Measurements from ENCODE around the gene L3HYPDH. TPM values are rescaled to one million over a fixed set of nuclear protein-coding genes. Genes with fewer than 3 reads are reported as not detected.

The L3HYPDH gene
- total and polyA plus RNA-seq, 2 donors (not counting 3 experiments of a cell fraction or from before 2014, with no cell fraction given), result 26.2 to 30.2 TPM

DNA sequence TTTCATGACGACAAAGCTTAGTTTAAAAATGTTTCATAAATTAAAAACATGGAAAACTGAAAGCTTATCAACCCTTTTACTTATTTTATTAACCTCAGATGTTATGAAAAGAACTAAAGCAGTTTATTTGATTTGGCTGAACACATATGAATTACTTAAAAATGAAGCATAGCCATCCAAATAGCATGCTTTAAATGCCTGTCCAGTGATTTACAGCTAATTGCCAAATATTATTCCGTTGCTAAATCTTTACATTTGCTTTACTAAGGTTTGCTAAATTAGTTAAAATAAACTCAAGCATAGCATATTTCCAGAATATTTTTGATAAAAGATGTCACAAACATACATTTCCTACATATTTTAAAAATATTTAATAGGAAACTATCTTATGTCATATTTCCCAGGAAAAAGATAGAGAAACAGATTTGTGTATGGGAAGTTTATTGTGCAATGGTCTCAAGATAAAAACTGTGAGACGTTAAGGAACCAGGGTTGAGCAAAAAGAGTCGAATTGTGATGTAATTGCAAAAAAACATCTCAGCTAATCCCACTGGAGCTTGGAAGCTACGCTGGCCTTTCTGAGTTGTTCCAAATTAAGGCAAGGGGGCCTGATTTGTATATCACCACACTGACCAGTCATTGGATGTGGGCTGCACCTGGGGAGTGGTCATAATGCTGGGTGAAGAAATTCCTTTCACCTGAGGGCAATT lies 44.8 kb downstream of the L3HYPDH start:
- intact Hi-C loops (cut with micrococcal nuclease), result loop anchor here (2.0 kb wide), 3 partner anchors 77 to 165 kb away; no protein-coding TSS in a partner anchor
- Histone ChIP-seq H3K4me3 (replicated peaks in 1 of 3; ENCODE audit: insufficient read depth in 1 of 3, low read depth in 1 of 3, low read length in 3 of 3) (no peak overlapping the region), H4K20me1 (replicated peaks; ENCODE audit: control insufficient read depth, extremely low read depth, insufficient read depth, low read length) (no peaks in the 10 kb centered on the region), H3K27me3 (ENCODE audit: control insufficient read depth in 2 of 2, insufficient read depth in 2 of 2, low read length in 2 of 2) (no peaks in the 10 kb centered on the region), H3K9ac (replicated peaks; ENCODE audit: extremely low read depth, insufficient read depth, low read length) (no peak overlapping the region), H3K9me1 (replicated peaks; ENCODE audit: control insufficient read depth, extremely low read depth, insufficient read depth, low read length) (no peaks in the 10 kb centered on the region), H3K79me2 (ENCODE audit: control insufficient read depth, insufficient read depth, low read length) (no peaks in the 10 kb centered on the region), H3K4me1 (ENCODE audit: control insufficient read depth, extremely low read depth, insufficient read depth, low read length) (peaks cover 29% of the 10 kb centered on the region), H3K27ac (ENCODE audit: insufficient read depth, low read depth, low read length) (peak overlapping the region; percentile 70), H3K4me2 (ENCODE audit: insufficient read depth, low read length) (no peak overlapping the region), H3K9me3 (replicated peaks; ENCODE audit: control insufficient read depth, insufficient read depth, low read length) (no peaks in the 10 kb centered on the region), H2AFZ (ENCODE audit: low read depth, low read length) (no peak overlapping the region), H3K36me3 (ENCODE audit: control insufficient read depth in 2 of 2, extremely low read depth in 1 of 2, insufficient read depth in 2 of 2, low read length in 2 of 2) (no peaks in the 10 kb centered on the region)
- DNase-seq (ENCODE audit: low read depth, low spot score) (no peak), FAIRE-seq (no peak)
- dilution Hi-C loops (cut with MboI; ENCODE audit: extremely low pct_ligation_motif_present, low sequenced_read_pairs), result no loop called here
- BruUV-seq (replicated peaks), result no TSS peak
- ChIA-PET POLR2A (no interaction called here), CTCF (interaction anchor here (0.8 to 1.4 kb wide), 8 partner anchors 10 to 318 kb away, joined by 3 to 10 read pairs (median 3); no protein-coding TSS in a partner anchor)
- no peak for TF ChIP-seq POLR2AphosphoS5 (IDR thresholded peaks at IDR 0.05; ENCODE audit: insufficient read depth, low read depth, low read length)
- no peak for TF ChIP-seq MAX (IDR thresholded peaks at IDR 0.05; ENCODE audit: insufficient read depth, insufficient read length)
- no peak for TF ChIP-seq FOS (IDR thresholded peaks at IDR 0.05; ENCODE audit: borderline replicate concordance, insufficient read depth, low read length)
- no peak for TF ChIP-seq EZH2 (IDR thresholded peaks at IDR 0.05; ENCODE audit: borderline replicate concordance, low read depth, low read length, severe bottlenecking)
- TF ChIP-seq JUN (IDR thresholded peaks at IDR 0.05; ENCODE audit: borderline replicate concordance, insufficient read depth, insufficient read length, low read depth), result no peak
- TF ChIP-seq GATA2 (IDR thresholded peaks at IDR 0.05; ENCODE audit: insufficient read depth, insufficient read length, low read depth, low read length), result no peak
- no peak for TF ChIP-seq MYC (IDR thresholded peaks at IDR 0.05; ENCODE audit: low read depth, low read length)
- TF ChIP-seq, protein P1, sequence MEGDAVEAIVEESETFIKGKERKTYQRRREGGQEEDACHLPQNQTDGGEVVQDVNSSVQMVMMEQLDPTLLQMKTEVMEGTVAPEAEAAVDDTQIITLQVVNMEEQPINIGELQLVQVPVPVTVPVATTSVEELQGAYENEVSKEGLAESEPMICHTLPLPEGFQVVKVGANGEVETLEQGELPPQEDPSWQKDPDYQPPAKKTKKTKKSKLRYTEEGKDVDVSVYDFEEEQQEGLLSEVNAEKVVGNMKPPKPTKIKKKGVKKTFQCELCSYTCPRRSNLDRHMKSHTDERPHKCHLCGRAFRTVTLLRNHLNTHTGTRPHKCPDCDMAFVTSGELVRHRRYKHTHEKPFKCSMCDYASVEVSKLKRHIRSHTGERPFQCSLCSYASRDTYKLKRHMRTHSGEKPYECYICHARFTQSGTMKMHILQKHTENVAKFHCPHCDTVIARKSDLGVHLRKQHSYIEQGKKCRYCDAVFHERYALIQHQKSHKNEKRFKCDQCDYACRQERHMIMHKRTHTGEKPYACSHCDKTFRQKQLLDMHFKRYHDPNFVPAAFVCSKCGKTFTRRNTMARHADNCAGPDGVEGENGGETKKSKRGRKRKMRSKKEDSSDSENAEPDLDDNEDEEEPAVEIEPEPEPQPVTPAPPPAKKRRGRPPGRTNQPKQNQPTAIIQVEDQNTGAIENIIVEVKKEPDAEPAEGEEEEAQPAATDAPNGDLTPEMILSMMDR (IDR thresholded peaks at IDR 0.05; ENCODE audit: extremely low read depth in 1 of 2, insufficient read depth in 1 of 2, low read depth in 1 of 2, low read length in 2 of 2), result no peak
- no peak for TF ChIP-seq POLR2A (IDR thresholded peaks at IDR 0.05; ENCODE audit: low read depth, low read length)

All from endothelial cell of umbilical vein (primary cell).